Measurements from ENCODE around the gene C12orf43. TPM values are rescaled to one million over a fixed set of nuclear protein-coding genes. Genes with fewer than 3 reads are reported as not detected.

Gene C12orf43
- total RNA-seq, 2 donors from 2014 or later = 16.1 to 17.3 TPM

Other genes starting within 250 kb of the C12orf43 start
- gene SPPL3, start 112.1 kb downstream of the C12orf43 start, total RNA-seq = 10 to 100 TPM; 44.6 to 60.7 TPM
- not detected for gene HNF1A, start 37.9 kb downstream of the C12orf43 start, total RNA-seq
- gene OASL, start 22.8 kb upstream of the C12orf43 start, total RNA-seq = 10 to 100 TPM; 18.8 to 30.3 TPM
- 10 to 100 TPM in 1 of 2 donors, 1 to 10 TPM in 1; 6.3 to 10.4 TPM for gene P2RX7, start 116.4 kb upstream of the C12orf43 start, total RNA-seq
- 10 to 100 TPM; 42.8 to 53.5 TPM for gene P2RX4, start 193.6 kb upstream of the C12orf43 start, total RNA-seq